ENCODE measurements around the gene SMIM22.

- TF ChIP-seq CTCF (IDR thresholded peaks at IDR 0.05): no peak
- no peak for TF ChIP-seq POLR2A (IDR thresholded peaks at IDR 0.05)
These were observed 9.3 kb upstream of the SMIM22 start for GRCh38 chr16:4785758-4786433.

All from body of pancreas (tissue), 4 donors.